ENCODE results near the gene GPR37.

- TF ChIP-seq FOXP2 (optimal IDR thresholded peaks at IDR 0.05; ENCODE audit: control extremely low read depth, extremely low read length, insufficient read depth) = no peak
- no peak for TF ChIP-seq EZH2 (IDR thresholded peaks at IDR 0.05)
Measured at GRCh38 chr7:124747072-124747471, 18.5 kb downstream of the GPR37 start.
